SK-N-DZ (cell line): ENCODE results near the gene RASSF7. TPM values are rescaled to one million over a fixed set of nuclear protein-coding genes. Genes with fewer than 3 reads are reported as not detected.
A peak's percentile ranks its signal among the peaks of the same experiment; 100 is the strongest.
"Not testable (repeated sequence)": the region's sequence is repeated elsewhere in the genome, so short reads cannot be mapped to it uniquely, and the experiment has no call there.

Source experiments
- DNase-seq: peaks from one replicate; pipeline ENCODE4 v3.0.0-alpha.2; 2015; ENCODE audit warnings: low spot score
- polyA plus RNA-seq, 2 experiments: library from polyadenylated mRNA; depleted of rRNA; stranded (reverse); fragments of >200 nt; gene quantifications; 2 replicates each; pipeline ENCODE4 v1.2.3, GENCODE V29; 2014

RASSF7 gene, protein sequence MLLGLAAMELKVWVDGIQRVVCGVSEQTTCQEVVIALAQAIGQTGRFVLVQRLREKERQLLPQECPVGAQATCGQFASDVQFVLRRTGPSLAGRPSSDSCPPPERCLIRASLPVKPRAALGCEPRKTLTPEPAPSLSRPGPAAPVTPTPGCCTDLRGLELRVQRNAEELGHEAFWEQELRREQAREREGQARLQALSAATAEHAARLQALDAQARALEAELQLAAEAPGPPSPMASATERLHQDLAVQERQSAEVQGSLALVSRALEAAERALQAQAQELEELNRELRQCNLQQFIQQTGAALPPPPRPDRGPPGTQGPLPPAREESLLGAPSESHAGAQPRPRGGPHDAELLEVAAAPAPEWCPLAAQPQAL
- 25.4 and 30.7 TPM in 2 replicates for polyA plus RNA-seq (2014; cell fraction: cytosol; rRNA removed)
- polyA plus RNA-seq (2014; cell fraction: nucleus; rRNA removed): 37.4 and 45.5 TPM in 2 replicates

GRCh38 chr11:560305-561147 lies at the start of gene RASSF7, which contains the start of gene LMNTD2:
TSS of gene RASSF7 (plus strand) at chr11:560970. CDS start at chr11:561769, 799 bp downstream.
TSS of gene LMNTD2 (minus strand) at chr11:560738. CDS start at chr11:560716, 22 bp downstream.
- peak; percentile 84 for DNase-seq

DNA sequence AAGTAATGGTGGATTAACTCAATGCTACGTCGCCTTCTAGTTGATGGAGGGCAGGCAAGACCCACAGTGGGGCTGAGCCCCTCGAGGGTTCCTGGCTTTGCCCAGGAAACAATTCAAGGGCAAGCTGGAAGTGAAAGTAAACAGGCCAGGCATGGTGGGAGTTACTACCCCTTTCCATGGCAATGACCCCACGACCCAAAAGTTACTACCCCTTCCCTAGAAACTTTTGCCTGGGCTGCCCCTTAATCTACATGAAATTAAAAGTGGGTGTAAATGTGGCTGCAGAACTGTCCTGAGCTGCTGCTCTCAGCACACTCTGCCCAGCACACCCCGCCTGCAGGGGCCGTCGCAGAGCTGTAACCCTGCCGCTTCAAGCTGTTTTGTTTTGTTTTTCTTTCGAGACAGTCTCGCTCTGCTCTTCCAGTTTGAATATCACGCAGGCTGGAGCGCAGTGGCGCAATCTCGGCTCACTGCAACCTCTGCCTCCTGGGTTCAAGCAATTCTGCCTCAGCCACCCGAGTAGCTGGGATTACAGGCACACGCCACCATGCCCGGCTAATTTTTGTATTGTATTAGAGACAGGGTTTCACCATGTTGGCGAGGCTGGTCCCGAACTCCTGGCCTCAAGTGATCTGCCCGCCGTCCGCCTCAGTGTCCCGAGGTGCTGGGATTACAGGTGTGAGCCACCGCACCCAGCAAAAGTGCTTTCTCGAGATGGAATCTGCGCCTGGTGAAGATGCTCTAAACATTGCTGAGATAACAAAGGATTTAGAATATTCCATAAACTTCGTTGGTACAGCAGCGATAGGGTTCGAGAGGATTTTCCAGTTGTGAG lies 47.8 kb upstream of the RASSF7 start:
- DNase-seq: no peak

DNA sequence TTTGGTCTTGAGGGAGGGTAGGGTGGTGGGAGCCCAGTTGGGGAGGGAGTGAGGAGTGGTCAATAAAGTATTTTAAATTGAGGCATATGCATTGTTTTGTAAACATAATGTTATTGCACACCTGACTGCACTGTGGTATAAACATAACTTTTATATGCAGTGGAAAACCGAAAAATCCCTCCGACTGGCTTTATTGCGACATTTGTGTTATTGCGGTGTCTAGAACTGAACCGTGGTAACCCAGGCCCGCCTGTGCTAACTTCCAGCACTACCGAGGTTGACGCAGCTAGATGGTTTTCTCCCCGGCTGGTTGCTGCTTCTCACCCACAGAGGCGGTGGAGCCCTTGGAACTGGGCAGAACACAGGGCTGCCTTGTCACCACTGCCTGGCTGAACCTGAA lies 46.2 kb upstream of the RASSF7 start:
- no peak for DNase-seq

DNA sequence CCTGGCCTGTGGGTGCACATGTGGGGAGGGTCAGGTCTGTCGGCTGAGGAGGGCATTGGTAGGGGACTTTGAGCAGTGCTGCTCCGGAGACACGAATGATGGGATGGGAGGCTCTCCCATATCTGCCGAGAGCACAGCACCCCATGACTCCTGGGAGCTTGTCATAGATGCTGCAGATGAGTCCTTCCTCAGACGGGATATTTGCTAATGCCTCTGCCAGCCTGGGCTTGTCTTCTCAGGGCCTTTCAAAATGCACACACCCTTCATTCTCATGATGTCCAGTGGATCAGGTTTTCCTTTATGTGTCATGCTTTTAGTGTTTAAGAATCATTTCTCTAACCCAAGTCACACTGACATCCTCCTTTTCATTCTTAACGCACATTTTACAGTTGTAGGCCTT lies 45.6 kb upstream of the RASSF7 start:
- DNase-seq: no peak

DNA sequence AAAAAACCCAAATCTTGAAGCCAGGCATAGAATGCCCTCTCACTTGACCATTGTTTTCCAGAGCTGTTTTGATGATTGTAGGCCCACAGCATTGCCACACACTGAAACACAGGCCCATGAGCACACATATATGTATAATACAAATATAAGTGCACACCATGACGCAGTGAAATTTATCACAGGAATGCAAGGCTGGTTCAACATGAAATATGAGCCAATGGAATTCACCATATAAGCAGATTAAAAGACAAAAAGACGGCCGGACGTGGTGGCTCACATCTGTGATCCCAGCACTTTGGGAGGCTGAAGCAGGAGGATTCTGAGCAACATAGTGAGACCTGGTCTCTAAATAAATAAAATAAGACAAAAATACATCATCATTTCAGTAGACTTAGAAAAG lies 44.4 kb upstream of the RASSF7 start:
- no peak for DNase-seq

DNA sequence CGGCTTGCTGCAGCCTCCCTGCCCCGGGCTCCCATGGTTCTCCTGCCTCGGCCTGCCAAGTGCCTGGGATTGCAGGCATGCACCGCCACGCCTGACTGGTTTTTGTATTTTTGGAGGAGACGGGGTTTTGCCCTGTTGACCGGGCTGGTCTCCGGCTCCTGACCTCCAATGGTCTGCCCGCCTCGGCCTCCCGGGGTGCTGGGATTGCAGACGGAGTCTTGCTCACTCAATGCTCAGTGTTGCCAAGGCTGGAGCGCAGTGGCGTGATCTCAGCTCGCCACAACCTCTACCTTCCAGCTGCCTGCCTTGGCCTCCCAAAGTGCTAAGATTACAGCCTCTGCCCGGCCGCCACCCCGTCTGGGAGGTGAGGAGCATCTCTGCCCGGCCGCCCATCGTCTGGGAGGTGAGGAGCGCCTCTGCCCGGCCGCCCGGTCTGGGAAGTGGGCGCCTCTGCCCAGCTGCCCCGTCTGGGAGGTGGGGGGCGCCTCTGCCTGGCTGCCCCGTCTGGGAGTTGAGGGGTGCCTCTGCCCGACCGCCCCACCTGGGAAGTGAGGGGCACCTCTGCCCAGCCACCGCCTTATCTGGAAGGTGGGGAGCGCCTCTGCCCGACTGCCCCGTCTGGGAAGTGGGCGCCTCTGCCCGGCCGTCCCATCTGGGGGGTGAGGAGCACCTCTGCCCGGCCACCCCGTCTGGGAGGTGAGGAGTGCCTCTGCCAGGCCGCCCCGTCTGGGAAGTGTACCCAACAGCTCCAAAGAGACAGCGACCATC lies 43.7 kb upstream of the RASSF7 start:
- DNase-seq: not testable (repeated sequence)

- DNase-seq: no peak
These were observed 42.1 kb upstream of the RASSF7 start for GRCh38 chr11:518463-519202.

- no peak for DNase-seq
These were observed 40.2 kb upstream of the RASSF7 start for GRCh38 chr11:520428-521176.

- no peak for DNase-seq
These were observed 39.5 kb upstream of the RASSF7 start for GRCh38 chr11:521177-521688.

GRCh38 chr11:526192-526591 lies 34.6 kb upstream of the RASSF7 start:
- DNase-seq: no peak

DNA sequence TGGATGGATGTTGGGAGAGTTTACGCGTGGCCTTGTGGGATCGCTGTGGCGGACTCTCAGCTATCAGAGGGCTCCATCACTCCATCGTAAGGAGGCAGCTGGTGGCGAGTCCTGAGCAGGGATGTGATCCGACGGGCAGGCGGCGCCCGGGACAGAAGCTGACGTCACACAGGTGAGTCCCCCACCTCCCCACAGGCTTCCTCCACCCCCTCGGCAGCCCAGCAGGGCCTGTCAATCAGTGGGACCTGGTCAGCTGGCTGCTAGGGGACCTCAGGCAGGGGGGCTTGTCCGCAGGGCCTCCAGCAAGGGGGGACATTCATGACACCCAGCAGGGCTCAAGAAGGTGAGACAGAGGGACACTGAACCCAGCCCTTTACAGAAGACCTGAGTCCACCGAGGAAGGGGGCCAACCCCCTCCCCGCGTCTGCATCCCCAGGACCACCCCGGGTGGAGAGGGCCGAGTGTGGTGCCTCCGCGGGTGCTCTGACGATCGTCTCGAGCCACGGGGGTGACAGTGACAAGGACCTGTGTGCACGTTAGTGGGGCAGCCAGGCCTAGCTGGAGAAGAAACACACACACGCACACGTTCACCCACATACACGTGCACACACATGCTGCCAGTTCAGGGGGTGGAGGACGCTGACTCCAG lies 32.5 kb upstream of the RASSF7 start:
- no peak for DNase-seq

DNA sequence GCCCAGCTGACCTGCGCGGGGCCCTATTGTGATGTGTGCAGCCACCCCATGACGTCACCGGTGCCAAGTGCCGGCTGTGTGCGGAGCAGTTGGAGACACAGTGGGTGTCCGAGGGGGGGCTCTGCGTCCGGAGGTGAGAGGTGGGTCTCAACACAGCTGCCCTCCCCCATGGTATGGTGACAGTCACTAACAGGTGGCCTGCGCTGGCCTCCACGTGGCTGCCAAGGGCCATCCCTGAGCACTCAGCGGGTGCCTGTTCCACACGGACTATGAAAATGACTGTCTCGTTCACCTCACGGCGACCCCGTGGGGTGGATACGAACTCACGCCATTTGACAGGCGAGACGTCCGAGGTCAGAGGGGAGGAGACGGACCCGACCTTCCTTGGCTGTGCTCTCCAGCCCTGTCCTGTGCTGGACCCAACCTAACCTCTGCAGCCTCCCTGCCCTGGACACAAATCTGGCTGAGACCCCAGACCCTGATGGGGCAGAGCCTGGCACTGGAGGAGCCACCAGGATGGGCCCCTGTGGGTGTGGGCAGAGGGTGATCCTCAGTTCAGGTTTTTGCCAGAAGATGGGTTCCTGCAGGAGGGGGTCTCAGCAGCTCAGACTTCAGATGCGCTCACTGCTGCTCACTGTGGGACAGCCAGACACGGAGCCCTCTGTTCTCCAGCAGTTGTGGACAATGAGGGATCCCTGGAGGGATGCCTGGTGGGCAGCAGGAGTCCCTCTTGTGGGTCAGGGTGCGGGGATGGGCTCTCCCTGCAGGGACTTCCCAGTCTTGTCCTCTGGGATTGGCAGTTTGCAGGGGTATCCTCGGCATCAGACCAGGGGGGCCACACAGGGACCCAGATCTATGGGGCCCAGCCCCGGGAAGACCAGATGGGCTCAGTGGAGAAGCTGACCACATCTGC lies 31.7 kb upstream of the RASSF7 start:
- no peak for DNase-seq

DNA sequence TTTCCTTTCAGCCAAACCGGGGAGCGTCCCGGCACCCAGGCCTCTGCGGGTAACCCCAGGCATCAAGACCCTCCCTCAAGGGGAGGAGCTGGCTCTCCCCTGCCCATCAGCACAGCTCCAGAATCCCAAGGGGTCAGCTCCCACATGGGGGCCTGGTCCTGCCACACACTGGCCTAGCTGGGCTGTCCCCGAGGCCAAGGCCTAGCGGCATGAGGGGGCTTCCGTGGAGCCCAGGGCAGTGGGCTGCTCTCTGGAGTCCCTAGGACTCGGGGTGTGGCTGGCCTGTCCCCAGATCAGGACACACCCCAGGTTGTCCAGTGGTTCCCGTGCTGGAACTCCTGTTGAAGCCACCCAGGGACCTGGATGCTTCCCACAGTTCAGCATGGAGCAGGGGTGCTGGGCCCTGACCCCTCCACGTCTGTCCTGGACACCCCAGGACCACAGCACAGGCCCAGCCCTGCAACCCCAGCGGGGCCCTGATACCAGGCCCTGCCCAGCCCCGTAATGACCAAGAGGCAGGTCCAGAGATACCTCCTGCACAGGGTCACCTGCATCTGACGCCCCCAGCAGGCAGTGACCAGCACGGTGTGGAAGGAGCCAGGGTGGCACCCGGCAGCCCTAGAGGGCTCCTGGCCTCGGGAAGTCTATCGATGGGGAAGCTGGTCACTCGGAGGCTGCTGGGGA lies 30.9 kb upstream of the RASSF7 start:
- DNase-seq: no peak

- DNase-seq: no peak
These were observed 29.6 kb upstream of the RASSF7 start for GRCh38 chr11:530960-531831.

DNA sequence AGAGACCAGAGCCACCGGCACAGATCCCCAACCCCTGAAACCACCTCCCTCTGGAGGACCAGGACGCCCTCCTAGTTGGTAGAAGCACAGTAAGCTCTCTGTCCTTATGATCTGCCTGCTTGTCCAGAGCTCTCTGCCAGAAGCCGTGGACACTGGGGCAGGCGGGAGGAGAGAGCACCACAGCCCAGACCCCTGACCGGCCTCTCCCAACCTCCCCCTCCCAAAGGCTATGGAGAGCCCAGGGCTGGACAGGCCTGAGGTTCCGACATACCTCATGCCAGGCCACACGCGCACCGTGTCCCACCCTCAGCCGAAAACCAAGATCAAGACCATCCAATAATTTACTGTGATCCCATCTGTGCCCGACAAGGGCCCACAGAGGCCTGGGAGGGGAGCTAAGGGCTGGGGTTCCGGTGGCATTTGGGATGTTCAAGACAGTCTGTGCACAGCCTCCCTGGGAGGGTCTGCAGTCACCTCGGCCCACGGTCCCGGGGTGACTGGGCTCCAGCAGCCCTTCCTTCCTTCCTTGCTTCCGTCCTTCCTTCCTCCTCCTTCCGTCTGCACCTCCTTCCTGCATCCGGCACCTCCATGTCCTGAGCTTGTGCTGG lies 28.7 kb upstream of the RASSF7 start:
- DNase-seq: no peak
